Lung microvascular endothelial cell (primary cell): ENCODE measurements around the gene OOSP4A. TPM values are rescaled to one million over a fixed set of nuclear protein-coding genes. Genes with fewer than 3 reads are reported as not detected.

Source experiments
- DNase-seq, 2 donors: peaks; one replicate each; pipeline versions ENCODE4 v3.0.0 to v3.0.0-alpha.2; 2010; ENCODE audit warnings: low read depth in 2 of 2
- total RNA-seq: library from RNA; depleted of rRNA; stranded (reverse); fragments of >200 nt; gene quantifications from 2 replicates; pipeline ENCODE4 v1.2.1, GENCODE V29; 2014

OOSP4A gene
- total RNA-seq: not detected in 2 replicates

DNA sequence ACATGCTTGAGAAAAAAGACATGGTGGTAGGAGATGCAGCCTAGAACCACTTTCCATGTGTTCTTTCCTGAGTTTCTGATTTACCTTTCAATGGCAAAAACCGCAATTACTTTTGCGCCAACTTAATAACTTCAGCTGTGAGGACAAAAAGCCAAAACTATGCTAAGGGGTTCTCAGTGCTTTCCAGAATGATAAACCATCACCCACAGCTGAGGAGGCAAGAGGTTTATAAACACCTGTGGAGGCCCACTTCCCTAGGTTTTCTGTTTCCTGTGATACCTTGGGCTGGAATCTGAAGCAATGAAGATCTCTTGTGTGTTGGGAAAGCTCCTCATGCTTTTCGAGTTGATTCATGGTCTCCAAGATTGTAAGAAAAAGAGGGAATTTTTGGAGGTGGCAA, at the start of gene OOSP4A:
TSS of gene OOSP4A (plus strand) at position 301 of the 400 bp plus-strand sequence. CDS start at position 301, 0 bp downstream.
- DNase-seq: no peak

DNA sequence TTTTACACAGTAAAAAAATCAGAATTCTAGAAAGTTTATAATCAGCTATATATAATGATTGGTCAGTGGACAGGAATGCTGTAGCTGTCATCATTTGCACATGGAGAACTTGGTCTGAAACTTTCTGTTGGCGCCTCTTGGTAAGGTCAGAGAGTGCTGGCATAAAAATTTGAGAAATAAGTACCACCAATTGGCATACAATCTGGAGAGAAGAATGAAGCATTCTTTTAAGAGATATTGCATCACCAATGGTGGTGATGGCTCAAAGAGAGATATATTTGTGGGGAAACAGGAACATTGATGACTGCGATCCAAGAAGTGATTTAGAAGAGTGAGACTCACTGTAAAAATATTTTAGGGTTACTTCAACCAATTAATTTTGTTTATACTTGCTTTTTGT, 45.4 kb upstream of the OOSP4A start:
- peak in 1 of 2 donors; percentile 8 for DNase-seq

DNA sequence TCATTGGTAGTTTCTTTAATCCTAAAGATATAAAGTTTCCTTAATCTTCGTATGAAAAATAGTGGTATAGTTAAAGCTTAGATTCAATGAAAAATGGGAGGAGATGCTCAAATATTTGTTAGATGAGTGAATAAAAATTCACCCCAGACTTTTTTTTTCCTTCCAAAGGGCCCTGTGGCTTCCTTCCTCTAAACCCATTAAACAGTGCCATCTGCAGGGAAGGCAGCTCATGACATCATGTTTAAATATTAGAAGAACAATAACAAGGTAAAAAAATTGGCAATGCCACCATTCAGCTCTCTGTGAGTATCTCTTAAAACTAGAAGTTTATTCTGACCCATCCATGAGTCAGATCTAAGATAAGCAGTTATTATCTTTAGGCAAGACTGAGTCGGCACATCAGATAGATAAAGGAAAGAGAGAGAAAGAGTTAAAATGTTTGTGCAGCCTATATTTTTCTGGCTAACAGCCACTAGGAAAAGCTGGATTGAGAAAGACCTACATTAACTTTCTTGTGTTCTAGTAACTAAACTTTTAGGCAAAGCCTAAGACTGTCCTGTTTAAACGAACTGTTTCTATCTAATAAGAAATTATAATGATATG, 44.7 kb upstream of the OOSP4A start:
- peak; percentile 74 to 84 for DNase-seq

DNA sequence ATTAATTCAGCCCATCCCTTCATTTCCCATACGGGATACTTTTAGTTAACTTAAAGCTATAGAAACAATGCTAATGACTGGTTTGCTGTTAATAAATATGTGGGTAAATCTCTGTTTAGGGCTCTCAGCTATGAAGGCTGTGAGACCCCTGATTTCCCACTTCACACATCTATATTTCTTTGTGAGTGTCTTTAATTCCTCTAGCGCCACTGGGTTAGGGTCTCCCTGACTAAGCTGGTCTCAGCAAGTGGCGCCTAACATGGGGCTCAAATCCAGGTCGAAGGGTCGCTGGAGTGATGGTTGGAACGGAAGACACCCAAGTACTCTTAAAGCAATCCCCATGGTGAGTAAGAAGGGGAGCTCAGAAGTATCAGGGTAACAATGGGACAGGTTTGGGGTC, 40.0 kb upstream of the OOSP4A start:
- DNase-seq: peak in 1 of 2 donors; percentile 23

DNA sequence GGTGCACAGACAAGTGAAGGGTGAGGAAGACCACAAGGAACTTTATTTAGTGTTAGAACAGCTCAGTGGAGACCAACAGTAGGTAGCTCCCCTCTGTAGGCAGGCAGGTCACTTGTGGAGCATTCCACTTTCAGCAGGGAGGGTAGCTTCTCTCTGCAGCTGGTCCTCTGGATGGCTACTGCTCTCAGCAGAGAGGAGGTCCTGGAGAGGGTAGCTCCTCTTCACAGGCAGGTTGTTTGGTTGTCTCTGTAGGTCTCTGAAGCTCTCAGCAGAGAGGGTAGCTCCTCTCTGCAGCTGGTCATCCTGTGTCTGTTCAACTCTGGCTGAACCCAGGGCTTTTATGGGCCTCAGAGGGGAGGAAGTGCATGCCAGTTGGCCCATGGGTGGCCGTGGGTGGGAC, 32.1 kb upstream of the OOSP4A start:
- DNase-seq: no peak

DNA sequence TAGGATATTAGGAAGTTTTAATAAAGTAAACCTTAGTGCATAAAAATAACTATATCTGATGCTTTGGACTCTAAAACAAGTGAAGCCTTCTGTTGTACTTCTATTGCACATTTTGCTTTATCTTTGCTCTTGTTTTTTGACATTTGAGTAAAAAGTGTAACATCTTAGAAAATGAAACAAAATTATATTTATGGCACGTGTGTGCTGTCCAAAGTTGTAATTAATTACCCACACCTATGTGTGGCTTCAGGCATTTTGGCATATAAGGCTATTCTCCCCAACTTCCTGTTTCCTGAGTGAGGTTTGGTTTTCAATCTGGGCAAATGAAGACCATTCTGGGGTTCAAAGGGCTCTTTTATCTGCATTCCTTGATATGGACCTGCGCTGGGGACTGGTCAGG, 25.7 kb upstream of the OOSP4A start, which contains the start of gene OOSP1:
TSS of gene OOSP1 (plus strand) at position 301 of the 400 bp plus-strand sequence. CDS start at position 324, 23 bp downstream.
- no peak for DNase-seq

DNA sequence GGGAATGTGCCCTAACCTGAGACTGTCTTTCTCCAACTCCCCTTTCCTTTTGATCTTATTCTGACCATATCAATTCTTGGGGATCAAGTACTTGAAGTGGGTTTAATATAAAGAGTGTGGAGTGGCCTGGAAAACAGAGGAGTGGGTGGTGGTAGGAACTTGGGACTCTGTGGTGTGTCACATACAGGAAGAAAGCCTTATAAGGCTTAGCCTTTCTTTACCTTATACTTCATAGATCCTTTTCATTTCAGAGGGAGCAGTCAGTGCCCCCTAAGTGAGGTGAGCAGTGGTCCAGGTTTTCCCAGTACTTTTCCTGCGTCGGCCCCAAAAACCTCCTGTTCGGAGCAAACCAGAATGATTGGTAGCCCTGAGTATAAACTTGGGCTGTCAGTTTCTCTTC, 25.1 kb upstream of the OOSP4A start:
- no peak for DNase-seq

DNA sequence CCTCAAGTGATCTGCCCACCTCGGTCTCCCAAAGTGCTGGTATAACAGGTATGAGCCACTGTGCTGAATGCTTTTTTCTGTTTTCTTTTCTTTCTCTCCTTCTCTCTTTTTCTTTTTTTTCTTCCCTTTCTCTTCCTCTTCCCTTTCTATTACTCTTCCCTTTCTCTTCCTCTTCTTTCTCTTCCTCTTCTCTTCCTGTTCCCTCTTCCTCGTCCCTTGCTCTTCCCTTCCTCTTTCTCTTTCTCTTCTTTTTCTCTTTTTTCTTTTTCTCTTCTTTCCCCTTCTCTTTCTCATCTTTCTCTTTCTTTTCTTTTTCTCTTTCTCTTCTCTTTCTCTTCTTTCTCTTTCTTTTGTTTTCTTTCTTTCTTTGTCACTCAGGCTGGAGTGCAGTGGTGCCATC, 24.4 kb upstream of the OOSP4A start:
- DNase-seq: no peak

DNA sequence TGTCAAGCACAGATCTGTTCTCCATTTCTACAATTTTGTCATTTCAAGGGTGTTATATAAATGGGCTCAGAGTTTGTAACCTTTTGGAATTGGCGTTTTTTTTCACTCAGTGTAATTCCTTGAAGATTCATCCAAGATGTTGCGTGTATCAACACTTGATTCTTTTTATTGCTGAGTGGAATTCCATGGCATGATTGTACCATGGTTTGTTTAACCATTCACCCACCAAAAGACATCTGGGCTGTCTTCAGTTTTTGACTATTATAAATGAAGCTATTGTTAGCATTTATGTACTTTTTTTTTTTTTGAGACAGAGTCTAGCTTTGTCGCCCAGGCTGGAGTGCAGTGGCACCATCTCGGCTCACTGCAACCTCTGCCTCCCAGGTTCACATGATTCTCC, 22.7 kb upstream of the OOSP4A start:
- no peak for DNase-seq

DNA sequence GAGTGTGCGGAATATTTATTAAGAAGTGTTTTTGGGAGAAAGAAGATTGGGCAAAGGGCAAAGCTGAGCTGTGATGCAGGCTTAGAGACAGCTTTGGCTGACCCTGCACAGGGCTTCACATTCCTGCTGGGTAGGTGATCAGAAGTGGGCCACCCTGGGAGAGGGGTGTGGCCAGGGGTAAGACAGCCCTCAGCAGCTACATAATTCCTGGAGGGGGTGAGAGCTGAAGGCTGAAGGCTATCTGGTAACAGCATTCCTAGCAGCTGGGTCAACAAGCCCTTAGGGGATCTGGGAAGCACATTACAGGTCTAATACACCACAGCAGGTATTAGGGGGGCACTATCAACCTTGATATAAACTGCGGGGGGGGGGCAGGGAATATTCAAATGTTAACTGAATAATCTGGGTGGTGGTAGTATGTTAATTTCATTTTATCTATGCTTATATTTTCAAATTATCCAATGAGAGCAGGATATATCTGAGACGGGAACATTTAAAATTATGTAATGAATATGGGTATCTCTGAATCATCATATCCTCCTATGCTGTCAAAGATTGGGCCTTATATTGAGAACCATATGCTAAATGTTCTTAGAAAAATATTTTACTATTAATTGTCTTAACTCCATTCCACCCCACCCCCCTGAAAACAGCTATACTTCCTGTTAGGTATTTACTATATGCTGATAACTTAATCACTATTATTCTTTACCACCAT, 19.7 kb upstream of the OOSP4A start:
- no peak for DNase-seq

DNA sequence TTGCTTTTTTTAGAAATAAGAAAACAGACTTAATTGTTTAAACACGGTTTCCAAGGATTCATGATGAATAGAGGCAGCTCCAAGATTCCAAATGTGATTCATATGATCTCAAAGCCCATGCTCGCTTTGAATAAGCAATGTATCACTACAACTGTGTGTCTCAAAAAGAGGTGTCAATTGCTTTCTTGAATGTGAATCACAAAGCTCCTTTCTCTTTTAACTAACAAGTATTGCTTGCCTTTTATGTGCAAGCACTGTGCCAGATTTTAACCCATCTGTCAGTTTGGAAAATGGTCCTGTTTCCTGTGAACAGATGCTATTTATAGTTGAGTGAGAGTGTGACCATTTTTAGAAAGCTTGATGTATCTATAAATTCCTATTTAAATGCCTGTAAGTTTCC, 19.1 kb upstream of the OOSP4A start:
- DNase-seq: peak; percentile 2

DNA sequence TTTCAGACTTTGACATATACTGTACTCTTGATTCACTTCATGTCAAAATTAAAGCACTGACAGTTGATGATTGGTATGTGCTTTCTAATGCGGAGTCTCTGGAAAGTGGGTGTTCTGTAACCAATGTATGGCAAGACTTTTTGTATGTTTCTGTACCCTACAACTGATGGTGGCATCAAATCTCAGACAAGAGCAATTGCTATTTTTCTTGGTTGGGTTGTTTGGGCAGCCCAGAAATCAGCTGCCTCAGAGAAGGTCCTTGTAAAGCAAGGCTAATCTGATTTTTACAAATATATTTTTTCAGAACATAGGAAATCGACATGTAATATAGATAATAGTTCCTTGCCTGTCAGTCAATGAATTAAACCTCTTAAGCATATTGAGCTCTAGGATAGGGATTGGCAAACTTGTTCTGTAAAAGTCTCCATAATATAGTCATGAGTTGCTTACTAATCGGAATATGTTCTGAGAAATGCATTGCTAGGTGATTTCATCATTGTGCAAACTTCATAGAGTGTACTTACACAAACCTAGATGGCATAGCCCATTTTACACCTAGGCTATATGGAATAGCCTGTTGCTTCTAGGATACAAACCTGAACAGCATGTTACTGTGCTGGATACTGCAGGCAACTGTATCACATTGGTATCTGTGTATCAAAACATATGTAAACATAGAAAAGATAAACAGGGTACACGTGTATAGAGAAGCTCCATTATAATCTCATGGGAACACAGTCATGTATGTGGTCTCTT, 10.2 kb upstream of the OOSP4A start:
- DNase-seq: no peak

DNA sequence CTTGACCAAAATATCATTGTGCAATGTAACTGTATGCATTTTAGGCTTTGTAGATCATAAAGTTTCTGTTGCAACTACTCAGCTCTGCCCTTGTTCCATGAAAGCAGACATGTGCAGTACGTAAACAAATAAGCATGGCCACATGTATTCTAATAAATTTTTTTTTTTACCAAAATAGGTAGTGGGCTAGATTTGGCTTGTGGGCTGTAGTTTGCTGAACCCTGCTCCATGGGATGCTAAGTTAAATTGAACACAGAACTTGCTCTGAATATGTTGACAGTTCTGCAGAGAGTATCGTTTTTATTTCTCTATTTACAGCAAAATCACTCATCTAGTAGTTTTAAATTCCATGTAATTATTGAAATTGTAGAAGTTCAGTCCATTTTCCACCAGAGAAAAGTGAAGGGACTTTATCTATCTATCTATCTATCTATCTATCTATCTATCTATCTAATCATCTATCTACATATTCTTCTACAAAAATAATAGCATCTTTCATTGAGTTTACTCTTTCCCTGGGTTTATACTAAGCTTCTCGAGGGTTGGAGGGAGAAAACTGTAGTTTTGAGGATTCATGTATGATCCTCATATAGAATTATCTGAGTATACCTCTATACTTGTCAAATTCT, 9.5 kb upstream of the OOSP4A start:
- DNase-seq: no peak

DNA sequence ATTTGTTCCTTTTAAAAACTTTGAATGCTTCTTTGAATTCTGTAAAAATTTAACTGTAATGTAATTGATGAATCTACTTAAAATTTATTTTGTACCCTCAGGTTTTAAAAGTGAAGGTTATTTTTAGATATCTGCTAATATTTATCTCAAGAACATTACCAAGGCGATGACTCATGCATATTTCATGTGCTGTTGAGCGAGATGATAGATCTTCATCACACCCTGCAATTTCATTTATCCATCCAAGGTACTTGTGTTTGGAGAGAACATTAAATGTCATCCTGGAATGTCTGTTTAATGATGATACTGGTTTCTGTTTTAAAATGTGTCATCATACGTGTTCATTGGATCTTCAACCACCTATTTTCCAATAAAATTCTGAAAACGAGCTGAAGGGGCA, 6.7 kb upstream of the OOSP4A start:
- peak in 1 of 2 donors; percentile 11 for DNase-seq

DNA sequence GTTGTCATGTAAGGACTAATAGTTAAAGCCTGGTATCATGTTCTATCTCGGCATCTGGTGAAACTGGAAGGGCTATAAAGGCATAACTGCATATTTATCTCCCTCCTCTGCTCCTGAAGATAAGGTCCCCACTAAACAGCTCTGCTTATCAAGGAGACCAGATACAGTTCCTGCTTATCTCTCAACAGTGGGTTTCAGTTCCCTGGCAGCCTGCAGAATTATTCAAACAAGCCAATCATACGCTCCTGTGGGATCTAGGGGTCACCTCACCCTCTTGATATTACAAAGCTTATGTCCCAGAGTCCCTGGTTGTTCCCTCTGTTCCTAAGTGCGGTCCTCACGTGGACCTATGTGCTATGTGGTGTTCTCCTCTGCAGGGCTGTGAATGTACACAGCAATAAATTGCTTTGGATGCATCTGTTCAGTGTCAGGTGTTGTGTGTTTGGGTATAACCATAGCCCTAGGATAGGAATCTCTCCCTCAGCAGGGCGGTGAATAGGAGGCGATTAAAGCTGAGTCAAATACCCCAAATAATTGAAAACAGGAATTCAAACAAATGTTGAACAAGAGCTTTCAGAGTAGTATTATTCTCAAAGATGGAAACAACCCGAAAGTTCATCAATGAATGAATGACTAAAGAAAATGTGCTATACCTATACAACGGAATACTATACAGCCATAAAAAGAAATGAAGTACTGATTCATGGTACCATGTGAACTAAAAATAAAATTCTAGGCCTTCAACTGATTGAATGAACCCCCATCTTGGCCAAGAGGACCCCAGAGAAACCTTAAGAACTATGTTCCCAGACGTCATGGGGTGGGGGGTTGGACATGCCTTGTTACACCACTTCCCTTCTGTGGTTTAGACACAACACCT, 3.1 kb upstream of the OOSP4A start:
- no peak for DNase-seq

DNA sequence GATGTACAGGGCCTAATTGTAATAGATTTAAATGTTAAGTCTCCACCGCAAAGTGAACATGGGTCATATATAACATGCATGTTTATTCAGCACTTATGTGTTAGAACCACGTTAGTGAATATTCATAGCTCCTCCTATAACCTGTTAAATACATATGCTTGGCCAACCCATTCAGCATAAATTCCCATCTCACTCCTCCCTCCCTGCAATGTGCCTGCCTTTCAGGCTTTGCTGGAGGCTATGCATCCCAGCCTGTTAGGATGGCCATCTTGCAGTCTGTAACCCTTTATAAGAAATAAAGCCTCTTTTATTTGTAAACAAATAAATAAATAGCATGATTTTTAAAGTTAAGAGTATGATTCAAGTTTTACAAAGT, 1.7 kb upstream of the OOSP4A start:
- DNase-seq: no peak

DNA sequence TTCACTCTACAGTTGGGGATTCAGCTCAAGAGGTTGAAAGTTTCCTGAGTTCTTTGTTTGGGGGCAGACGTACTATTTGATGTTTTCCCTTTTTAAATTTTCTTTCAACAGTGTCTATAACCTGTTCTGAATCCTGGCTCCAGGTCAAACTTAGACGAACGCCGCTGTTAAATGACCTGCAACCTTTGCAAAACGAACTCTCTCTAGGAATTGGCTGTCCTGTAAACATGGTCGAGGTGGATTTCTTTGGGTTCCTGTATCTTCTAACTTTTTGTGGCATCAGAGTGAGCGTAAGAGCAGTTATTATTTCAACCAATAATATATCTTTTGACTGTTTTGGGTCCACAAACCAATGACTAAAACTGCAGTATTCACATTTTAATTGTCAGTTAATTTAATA, 1.6 kb downstream of the OOSP4A start:
- DNase-seq: no peak

DNA sequence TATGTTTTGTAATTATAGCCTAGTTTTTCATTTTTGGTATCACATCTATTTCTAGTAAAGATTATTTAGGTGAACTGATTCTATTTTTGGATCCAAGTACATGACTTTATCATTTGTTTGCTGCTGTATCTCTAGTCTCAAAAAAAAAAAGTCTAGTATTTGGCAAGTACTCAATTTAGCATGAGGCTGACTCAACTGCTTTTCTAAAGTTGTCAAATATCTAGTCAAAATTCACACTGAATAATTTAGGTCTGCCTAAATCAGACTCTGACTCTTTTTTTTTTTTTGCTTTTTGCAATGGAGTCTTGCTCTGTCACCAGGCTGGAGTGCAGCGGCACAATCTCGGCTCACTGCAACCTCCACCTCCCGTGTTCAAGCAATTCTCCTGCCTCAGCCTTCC, 2.4 kb downstream of the OOSP4A start:
- DNase-seq: no peak

DNA sequence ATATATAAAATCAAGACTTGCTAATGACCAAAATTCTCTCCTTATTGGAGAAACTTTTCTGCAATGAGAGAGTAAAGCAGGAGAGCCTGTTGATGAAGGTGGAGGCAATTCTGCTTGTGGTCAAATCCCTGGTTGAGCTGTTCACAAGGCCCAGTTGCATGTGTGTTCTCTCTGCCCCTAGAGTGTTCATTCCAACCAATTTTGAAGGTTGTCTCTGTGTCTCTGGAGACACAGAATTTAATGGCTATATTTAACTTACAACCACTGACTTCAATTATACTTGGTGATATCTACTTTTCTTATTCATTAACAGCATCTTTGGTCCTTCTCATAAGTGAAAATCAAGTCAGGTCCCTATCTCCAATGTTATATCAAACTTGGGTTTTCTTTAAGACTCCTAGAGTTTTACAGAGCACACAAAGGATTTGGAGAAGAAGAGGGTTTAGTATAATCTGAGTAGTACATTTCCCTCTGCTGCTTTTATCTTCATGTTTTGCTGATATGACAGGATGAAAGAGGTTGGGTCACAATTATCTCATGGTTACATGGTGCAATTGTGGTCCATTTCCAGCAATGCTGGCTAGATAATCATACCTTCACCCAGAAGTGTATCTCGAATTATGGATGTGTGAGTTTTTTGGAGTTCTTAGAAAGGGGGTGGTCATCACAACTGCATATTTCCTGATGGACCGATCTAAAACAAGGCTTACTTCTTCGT, 4.0 kb downstream of the OOSP4A start:
- no peak for DNase-seq

DNA sequence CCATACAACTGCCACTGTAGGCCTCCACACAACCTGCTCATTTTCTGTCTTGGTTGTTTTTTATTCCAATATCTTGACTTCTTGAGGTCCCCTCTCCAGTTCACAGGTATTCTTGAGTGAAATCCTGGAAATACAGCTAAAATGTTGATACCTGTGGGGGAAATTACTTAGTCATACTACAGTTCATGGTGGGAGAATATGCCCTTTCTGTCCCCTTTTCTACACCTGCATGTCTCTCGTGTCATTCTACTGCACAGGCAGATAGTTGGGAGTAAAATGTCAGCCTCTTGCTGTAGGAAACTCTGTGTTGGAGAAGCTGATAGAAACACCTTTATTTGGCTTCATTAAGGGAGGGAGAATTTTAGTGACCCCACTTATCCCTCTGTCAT, 4.6 kb downstream of the OOSP4A start:
- no peak for DNase-seq

DNA sequence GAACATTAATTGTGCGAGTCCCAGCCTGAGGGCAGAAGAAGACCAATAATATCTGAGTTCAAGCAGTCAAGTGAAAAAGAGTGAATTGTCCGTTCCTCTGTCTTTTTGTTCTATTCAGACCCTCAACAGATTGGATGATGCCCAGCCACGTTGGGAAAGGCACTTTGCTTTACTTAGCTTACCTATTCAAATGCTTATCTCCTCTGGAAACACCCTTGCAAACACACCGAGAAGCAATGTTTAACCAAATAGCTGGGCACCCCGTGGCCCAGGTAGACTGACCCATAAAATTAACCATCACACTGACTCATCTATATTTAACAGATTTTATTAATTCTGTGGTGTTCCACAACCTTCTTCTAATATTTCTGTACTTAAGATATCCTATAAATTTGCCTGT, 9.3 kb downstream of the OOSP4A start:
- DNase-seq: no peak
